H1 (cell line): ENCODE results near the gene MGMT. TPM values are rescaled to one million over a fixed set of nuclear protein-coding genes. Genes with fewer than 3 reads are reported as not detected.

Experiments used
- CTCF ChIA-PET: fragments of 300-600 bp; sonication (Branson Sonifier 250); formaldehyde crosslinking; loops from one replicate; lab custom pipeline; 2021; ENCODE audit not compliant: partially characterized antibody; lab: Charles Lee
- POLR2A ChIA-PET: fragments of 300-600 bp; sonication (Branson Sonifier 250); formaldehyde crosslinking; loops from one replicate; lab custom pipeline; 2021; ENCODE audit warnings: inconsistent platforms; ENCODE audit not compliant: partially characterized antibody; lab: Charles Lee
- DNase-seq, 2 experiments: peaks; one replicate each; pipeline versions ENCODE4 v3.0.0 to v3.0.0-alpha.2; 2010 to 2022; ENCODE audit warnings: low spot score in 2 of 2, low read depth in 1 of 2, mixed read lengths in 1 of 2
- FAIRE-seq: peaks from 2 replicates; lab custom pipeline; 2011; peaks lifted over from hg19 to GRCh38; lab: Jason Lieb, UNC
- H2AFZ ChIP-seq: 2 replicates; pipeline ENCODE4 v1.8.1; 2012; ENCODE audit warnings: low read length, inconsistent platforms
- H2AK5ac ChIP-seq: 2 replicates; pipeline ENCODE4 v1.6.1; 2013; ENCODE audit warnings: low read depth, low read length
- H2BK120ac ChIP-seq: replicated peaks from 2 replicates; pipeline ENCODE3; 2013; ENCODE audit warnings: low read depth, low read length, inconsistent platforms
- H2BK12ac ChIP-seq: 2 replicates; pipeline ENCODE4 v1.6.1; 2013; ENCODE audit warnings: low read depth, low read length
- H2BK15ac ChIP-seq: 2 replicates; pipeline ENCODE4 v1.6.1; 2013; ENCODE audit warnings: low read length
- H2BK20ac ChIP-seq: 2 replicates; pipeline ENCODE4 v1.6.1; 2013; ENCODE audit warnings: low read length
- H2BK5ac ChIP-seq: 2 replicates; pipeline ENCODE4 v1.6.1; 2013; ENCODE audit warnings: low read depth, low read length
- H3K14ac ChIP-seq: 2 replicates; pipeline ENCODE4 v1.6.1; 2013; ENCODE audit warnings: inconsistent platforms; ENCODE audit not compliant: insufficient read length
- H3K18ac ChIP-seq: 2 replicates; pipeline ENCODE4 v1.6.1; 2013; ENCODE audit warnings: low read length; ENCODE audit errors: extremely low read depth
- H3K23ac ChIP-seq: 2 replicates; pipeline ENCODE4 v1.6.1; 2013; ENCODE audit warnings: inconsistent platforms; ENCODE audit not compliant: insufficient read length
- H3K23me2 ChIP-seq: 2 replicates; pipeline ENCODE4 v1.6.1; 2013; ENCODE audit warnings: low read depth, low read length
- H3K27ac ChIP-seq: 2 replicates; pipeline ENCODE4 v1.6.1; 2011; ENCODE audit warnings: low read depth, low read length, inconsistent platforms
- H3K27me3 ChIP-seq, 4 experiments: replicated peaks in 1 of 4; 1 replicate in 1 of 4; 2 replicates in 3 of 4; pipeline versions ENCODE4 v1.6.1 to v1.8.1; 2011 to 2013; ENCODE audit warnings: low read length in 3 of 4, mild to moderate bottlenecking in 3 of 4, inconsistent platforms in 2 of 4, mixed read lengths in 2 of 4, moderate library complexity in 1 of 4; ENCODE audit not compliant: control insufficient read depth in 3 of 4, insufficient read depth in 3 of 4; ENCODE audit errors: extremely low read depth in 1 of 4
- H3K36me3 ChIP-seq, 4 experiments: 2 replicates each; pipeline versions ENCODE4 v1.6.1 to v1.8.1; 2011 to 2013; ENCODE audit warnings: mild to moderate bottlenecking in 4 of 4, low read length in 3 of 4, moderate library complexity in 2 of 4, control low read depth in 1 of 4, inconsistent platforms in 1 of 4; ENCODE audit not compliant: insufficient read depth in 4 of 4, control insufficient read depth in 2 of 4
- H3K4ac ChIP-seq: replicated peaks from 2 replicates; pipeline ENCODE3; 2013; ENCODE audit warnings: low read length, low read depth, mixed read lengths, inconsistent platforms; ENCODE audit not compliant: insufficient read length
- H3K4me1 ChIP-seq, 4 experiments: replicated peaks in 1 of 4; 1 replicate in 1 of 4; 2 replicates in 3 of 4; pipeline versions ENCODE4 v1.6.1 to v1.8.1; 2011 to 2013; ENCODE audit warnings: low read length in 3 of 4, inconsistent platforms in 2 of 4, mixed read lengths in 1 of 4; ENCODE audit not compliant: insufficient read depth in 4 of 4, control insufficient read depth in 3 of 4
- H3K4me2 ChIP-seq, 2 experiments: 2 replicates each; pipeline versions ENCODE4 v1.6.1 to v1.8.1; 2011 to 2013; ENCODE audit warnings: low read depth in 2 of 2, low read length in 2 of 2, control low read depth in 1 of 2, inconsistent platforms in 1 of 2, mild to moderate bottlenecking in 1 of 2; ENCODE audit not compliant: insufficient read depth in 1 of 2
- H3K4me3 ChIP-seq, 4 experiments: fragments of 200-600, 300-600 bp in 1 of 4; sonication (generic), shearing (Covaris generic), sonication (Bioruptor Twin) in 1 of 4; 2 replicates each; pipeline versions ENCODE4 v1.5.1 to v1.8.1; 2011 to 2016; ENCODE audit warnings: low read length in 4 of 4, low read depth in 3 of 4, control low read depth in 2 of 4, inconsistent platforms in 2 of 4, mild to moderate bottlenecking in 2 of 4, mixed read lengths in 1 of 4, moderate library complexity in 1 of 4; ENCODE audit not compliant: insufficient read depth in 2 of 4; ENCODE audit errors: extremely low read depth in 1 of 4
- H3K56ac ChIP-seq: replicated peaks from 2 replicates; pipeline ENCODE3; 2013; ENCODE audit warnings: low read depth, mild to moderate bottlenecking, mixed read lengths, low read length, inconsistent platforms; ENCODE audit not compliant: insufficient read length
- H3K79me1 ChIP-seq: 2 replicates; pipeline ENCODE4 v1.6.1; 2013; ENCODE audit warnings: low read depth, low read length, control low read depth
- H3K79me2 ChIP-seq, 2 experiments: 2 replicates each; pipeline versions ENCODE4 v1.6.1 to v1.8.1; 2012 to 2013; ENCODE audit warnings: low read length in 2 of 2, mild to moderate bottlenecking in 2 of 2, inconsistent platforms in 1 of 2; ENCODE audit not compliant: insufficient read depth in 2 of 2, control insufficient read depth in 1 of 2
- H3K9ac ChIP-seq, 4 experiments: replicated peaks in 1 of 4; 1 replicate in 1 of 4; 2 replicates in 3 of 4; pipeline versions ENCODE4 v1.6.1 to v1.8.1; 2011 to 2013; ENCODE audit warnings: low read depth in 3 of 4, low read length in 3 of 4, control low read depth in 2 of 4, mild to moderate bottlenecking in 2 of 4, moderate library complexity in 2 of 4, inconsistent platforms in 1 of 4; ENCODE audit errors: extremely low read depth in 1 of 4
- H3K9me3 ChIP-seq, 2 experiments: 2 replicates each; pipeline versions ENCODE4 v1.6.1 to v1.8.1; 2012 to 2013; ENCODE audit warnings: mild to moderate bottlenecking in 2 of 2, moderate library complexity in 2 of 2, control low read depth in 1 of 2, inconsistent platforms in 1 of 2, low read depth in 1 of 2, low read length in 1 of 2, mixed read lengths in 1 of 2; ENCODE audit not compliant: insufficient read depth in 2 of 2
- H4K20me1 ChIP-seq, 2 experiments: replicated peaks in 1 of 2; 2 replicates each; pipeline versions ENCODE3 to v1.8.1; 2011 to 2013; ENCODE audit warnings: inconsistent platforms in 2 of 2, low read length in 2 of 2, mild to moderate bottlenecking in 1 of 2; ENCODE audit not compliant: insufficient read depth in 2 of 2, control insufficient read depth in 1 of 2
- H4K5ac ChIP-seq: 2 replicates; pipeline ENCODE4 v1.6.1; 2013; ENCODE audit warnings: low read length, low read depth, mixed read lengths, inconsistent platforms; ENCODE audit not compliant: insufficient read length
- H4K8ac ChIP-seq: 2 replicates; pipeline ENCODE4 v1.8.0; 2013; ENCODE audit warnings: mild to moderate bottlenecking, moderate library complexity, low read length, inconsistent platforms; ENCODE audit not compliant: insufficient read depth; ENCODE audit errors: extremely low read depth
- H4K91ac ChIP-seq: replicated peaks from 2 replicates; pipeline ENCODE3; 2013; ENCODE audit warnings: low read length, mixed read lengths, inconsistent platforms; ENCODE audit not compliant: insufficient read length
- BRCA1 ChIP-seq: IDR thresholded peaks from 2 replicates; pipeline ENCODE4 v1.6.1; 2012; ENCODE audit warnings: low read depth, low read length, improper control_type of control experiment
- RNF2 ChIP-seq: fragments of 200-900, 300-1000 bp; sonication (generic); IDR thresholded peaks from 2 replicates; pipeline ENCODE4 v1.7.1; 2016; ENCODE audit warnings: borderline replicate concordance, low read depth, mild to moderate bottlenecking, antibody characterized with exemption, low read length; ENCODE audit not compliant: poor library complexity, severe bottlenecking; ENCODE audit errors: missing control alignments
- WGBS, 2 experiments: shearing (Covaris generic) in 1 of 2; methylation state at CpG; one replicate each; pipeline versions ENCODE4 v1.1.6 to v1.1.7; 2013 to 2015; ENCODE audit warnings: low lambda C conversion rate in 2 of 2, mixed read lengths in 2 of 2, inconsistent platforms in 1 of 2, low coverage in 1 of 2, missing lambda C conversion rate in 1 of 2; ENCODE audit not compliant: insufficient replicate concordance in 2 of 2, insufficient coverage in 1 of 2, insufficient read length in 1 of 2; ENCODE audit errors: extremely low coverage in 1 of 2, missing lambda C conversion rate in 1 of 2; 5-methylcytosine and 5-hydroxymethylcytosine counted together
- polyA plus RNA-seq, 7 experiments: library from polyadenylated mRNA; depleted of rRNA in 3 of 7; stranded (reverse) in 5 of 7; unstranded in 2 of 7; fragments of >200 nt in 5 of 7; fragments of 200-250 nt in 2 of 7; gene quantifications; 1 replicate in 5 of 7; 2 replicates in 1 of 7; 4 replicates in 1 of 7; pipeline versions ENCODE4 v1.2.1 to v1.2.3, GENCODE V29; 2011 to 2013; ENCODE audit warnings: missing spikeins in 2 of 7, mixed read lengths in 2 of 7
- total RNA-seq: library from RNA; stranded (reverse); fragmentation: NEBNext Ultra II Directional; extraction: Animal tissue kit (Norgen Biotek cat#: 25700); gene quantifications from 2 replicates; pipeline ENCODE4 v1.2.1, GENCODE V29; 2021

Gene MGMT
- total and polyA plus RNA-seq, 2 of the 8 experiments (the other 6 are each of a cell fraction or from before 2014, with no cell fraction given), result 9.9 to 10.7 TPM

DNA sequence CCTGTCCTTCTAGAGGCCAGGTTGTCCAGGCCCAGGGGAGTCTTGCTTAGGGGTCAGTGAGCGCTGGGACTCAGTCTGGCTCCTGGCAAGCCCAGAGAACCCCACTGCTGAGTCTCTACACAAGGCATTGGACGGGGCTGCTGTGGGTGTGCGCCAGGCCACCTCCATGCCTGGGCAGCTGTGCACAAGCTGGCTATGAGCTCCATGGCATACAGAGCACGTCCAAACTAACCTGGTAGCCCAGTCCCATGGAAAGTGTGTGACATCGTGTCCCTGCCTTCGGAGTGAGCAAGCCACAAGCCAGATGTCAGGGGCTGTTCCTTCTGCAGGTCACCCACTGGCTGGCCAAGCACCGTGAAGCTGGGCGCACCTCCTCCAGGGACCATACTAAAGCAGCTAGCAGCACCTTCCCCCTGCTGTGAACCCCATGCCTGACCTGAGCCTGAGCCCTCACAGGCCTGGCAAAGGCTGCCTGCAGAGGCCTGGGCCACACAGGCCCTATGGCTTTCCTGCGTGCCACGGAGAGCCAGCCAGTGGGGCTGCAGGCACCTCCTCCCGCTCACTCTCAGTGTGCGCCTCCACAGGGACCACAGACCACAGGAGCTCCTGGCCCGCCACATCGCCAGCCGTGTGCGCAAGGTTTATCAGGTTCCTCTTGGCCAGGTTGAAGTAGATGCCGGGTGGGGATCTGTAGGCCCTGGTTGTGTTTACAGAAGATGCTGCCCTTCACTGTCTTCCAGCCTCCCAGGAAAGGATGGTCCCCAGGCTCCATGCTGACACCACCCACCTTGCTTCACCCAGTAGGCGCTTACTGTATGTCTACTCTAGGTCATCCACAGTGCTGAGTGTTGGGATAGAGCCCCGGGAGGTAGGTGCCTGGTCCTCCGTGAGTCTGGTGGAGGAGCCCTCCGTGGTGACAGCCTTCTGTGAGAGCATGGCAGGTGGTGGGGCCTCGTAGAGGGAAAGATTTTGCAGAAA, 277.4 kb downstream of the MGMT start:
- Histone ChIP-seq H2AFZ (no peak overlapping the region), H3K9ac (peak overlapping the region in 1 of 4 experiments; percentile 13; a peak in 1 of 7 replicates), H3K4ac (no peak overlapping the region), H4K91ac (no peak overlapping the region), H2BK15ac (no peak overlapping the region), H2BK12ac (no peak overlapping the region), H3K18ac (no peak overlapping the region), H2AK5ac (0 out of 2 replicates have a peak overlapping the region, but pooled peaks have one; percentile 53), H2BK5ac (no peak overlapping the region; the same call in 1 of the 2 replicates), H3K23ac (no peak overlapping the region), H2BK120ac (no peak overlapping the region), H3K79me2 (no peaks in the 10 kb centered on the region), H3K9me3 (peaks cover 0 to 7% of the 10 kb centered on the region in 2 experiments; a peak in 2 of 4 replicates), H3K4me3 (no peak overlapping the region), H3K23me2 (no peaks in the 10 kb centered on the region), H3K79me1 (no peaks in the 10 kb centered on the region), H3K4me1 (no peaks in the 10 kb centered on the region), H3K4me2 (no peak overlapping the region), H3K14ac (no peak overlapping the region), H4K20me1 (peaks cover 0 to 1% of the 10 kb centered on the region in 2 experiments), H3K27me3 (no peaks in the 10 kb centered on the region), H3K36me3 (no peaks in the 10 kb centered on the region; a peak in 1 of 8 replicates), H3K56ac (no peak overlapping the region), H4K8ac (no peak overlapping the region), H3K27ac (no peak overlapping the region), H4K5ac (no peak overlapping the region), H2BK20ac (no peak overlapping the region)
- 92% methylated on average over 20 of the region's 22 CpGs; no CpG with 5 or more reads in 1 of the 2 experiments for WGBS, 2 experiments
- POLR2A ChIA-PET, result interaction anchor here (0.6 kb wide), 1 partner anchor 19 kb away, joined by 3 read pairs; no protein-coding TSS in a partner anchor
- peak in 1 of 2 experiments; percentile 35 for DNase-seq
- no peak for FAIRE-seq
- CTCF ChIA-PET, result interaction anchor here (0.5 to 1.3 kb wide), 2 partner anchors 19 to 300 kb away, joined by 3 read pairs; no protein-coding TSS in a partner anchor
- TF ChIP-seq RNF2 (no peak), BRCA1 (no peak)
